Gastroesophageal sphincter (tissue), 2 donors: ENCODE results near the gene PCID2.

ENCODE experiments used
- POLR2A ChIP-seq, 2 donors: fragments of 450-650 bp; IDR thresholded peaks; one replicate each; pipeline ENCODE4 v1.6.1; 2017; ENCODE audit warnings: antibody characterized with exemption in 2 of 2, mild to moderate bottlenecking in 2 of 2, moderate library complexity in 1 of 2
- POLR2AphosphoS5 ChIP-seq: sonication (generic); formaldehyde crosslinking; IDR thresholded peaks from one replicate; pipeline ENCODE4 v1.6.1; 2017; ENCODE audit warnings: antibody characterized with exemption

GRCh38 chr13:113218586-113218985, 10.1 kb upstream of the PCID2 start:
- TF ChIP-seq POLR2AphosphoS5 (no peak), POLR2A (IDR thresholded peaks at IDR 0.05) (no peak)
